ENCODE results near the gene PPT1.
A peak's percentile ranks its signal among the peaks of the same experiment; 100 is the strongest.

The PPT1 gene

DNA sequence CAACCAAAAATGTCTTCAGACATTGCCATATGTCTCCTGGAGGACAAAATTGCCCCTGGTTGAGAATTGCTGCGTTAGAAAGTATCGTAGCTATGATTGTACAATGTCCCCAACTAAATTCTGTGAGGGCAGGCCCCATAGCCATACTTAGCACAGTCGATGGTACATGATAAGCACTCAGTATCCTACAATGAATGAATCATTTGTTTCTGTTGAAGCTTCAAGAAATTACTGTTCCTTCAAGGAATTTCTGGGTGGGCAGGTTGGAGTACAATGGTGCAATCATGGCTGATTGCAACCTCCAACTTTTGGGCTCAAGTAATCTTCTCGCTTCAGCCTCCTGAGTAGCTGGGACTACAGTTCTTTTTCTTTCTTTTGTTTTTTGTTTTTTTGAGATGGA lies 51.9 kb downstream of the PPT1 start:
- peaks cover 10% of the 10 kb centered on the region for H3K4me1 ChIP-seq (ENCODE audit: low read length)
- no peak overlapping the region for H3K4me2 ChIP-seq (ENCODE audit: low read depth, low read length)
- peaks cover 3% of the 10 kb centered on the region; the same call in 1 of the 2 replicates for H3K36me3 ChIP-seq (replicated peaks; ENCODE audit: insufficient read depth, low read length)

DNA sequence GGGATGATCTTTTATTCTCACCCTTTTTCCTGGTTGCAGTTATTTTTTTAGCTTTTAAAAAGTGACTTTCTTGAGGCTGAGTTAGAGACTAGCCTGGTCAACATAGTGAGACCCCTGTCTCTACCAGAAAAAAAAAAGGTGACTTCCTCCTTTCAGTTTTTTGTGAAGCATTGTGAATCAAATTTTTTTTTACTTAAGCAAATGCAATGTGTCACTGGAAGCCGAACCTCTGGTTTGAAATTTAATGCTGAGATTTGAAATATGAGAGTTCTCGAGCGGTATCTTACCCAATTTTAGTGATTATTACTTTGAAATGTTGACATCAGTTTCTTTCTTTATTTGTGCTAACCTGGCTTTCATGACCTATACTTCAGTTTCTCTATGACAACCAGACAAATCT lies 52.9 kb downstream of the PPT1 start:
- Histone ChIP-seq H3K9me2 (replicated peaks; ENCODE audit: insufficient read depth, low read length) (no peaks in the 10 kb centered on the region), H4K20me1 (ENCODE audit: insufficient read depth, low read length) (no peaks in the 10 kb centered on the region), H3K79me2 (ENCODE audit: low read length) (peaks cover 86% of the 10 kb centered on the region), H3K4me3 (ENCODE audit: low read length) (no peak overlapping the region), H3K9ac (ENCODE audit: low read length) (no peak overlapping the region), H3F3A (ENCODE audit: insufficient read depth, low read length) (peaks cover 11% of the 10 kb centered on the region), H3K9me3 (replicated peaks; ENCODE audit: insufficient read depth, low read length) (no peaks in the 10 kb centered on the region), H3K4me1 (ENCODE audit: low read length) (peaks cover 11% of the 10 kb centered on the region), H3K4me2 (ENCODE audit: low read depth, low read length) (no peak overlapping the region), H3K27me3 (replicated peaks; ENCODE audit: insufficient read depth, low read length) (no peaks in the 10 kb centered on the region), H3K36me3 (replicated peaks; ENCODE audit: insufficient read depth, low read length) (no peaks in the 10 kb centered on the region; the same call in 1 of the 2 replicates), H2AFZ (ENCODE audit: low read length) (no peak overlapping the region), H3K27ac (ENCODE audit: low read length) (no peak overlapping the region)
- DNase-seq: no peak
- no peak for TF ChIP-seq EZH2phosphoT487 (IDR thresholded peaks at IDR 0.05; ENCODE audit: low read length)
- TF ChIP-seq, protein P1, sequence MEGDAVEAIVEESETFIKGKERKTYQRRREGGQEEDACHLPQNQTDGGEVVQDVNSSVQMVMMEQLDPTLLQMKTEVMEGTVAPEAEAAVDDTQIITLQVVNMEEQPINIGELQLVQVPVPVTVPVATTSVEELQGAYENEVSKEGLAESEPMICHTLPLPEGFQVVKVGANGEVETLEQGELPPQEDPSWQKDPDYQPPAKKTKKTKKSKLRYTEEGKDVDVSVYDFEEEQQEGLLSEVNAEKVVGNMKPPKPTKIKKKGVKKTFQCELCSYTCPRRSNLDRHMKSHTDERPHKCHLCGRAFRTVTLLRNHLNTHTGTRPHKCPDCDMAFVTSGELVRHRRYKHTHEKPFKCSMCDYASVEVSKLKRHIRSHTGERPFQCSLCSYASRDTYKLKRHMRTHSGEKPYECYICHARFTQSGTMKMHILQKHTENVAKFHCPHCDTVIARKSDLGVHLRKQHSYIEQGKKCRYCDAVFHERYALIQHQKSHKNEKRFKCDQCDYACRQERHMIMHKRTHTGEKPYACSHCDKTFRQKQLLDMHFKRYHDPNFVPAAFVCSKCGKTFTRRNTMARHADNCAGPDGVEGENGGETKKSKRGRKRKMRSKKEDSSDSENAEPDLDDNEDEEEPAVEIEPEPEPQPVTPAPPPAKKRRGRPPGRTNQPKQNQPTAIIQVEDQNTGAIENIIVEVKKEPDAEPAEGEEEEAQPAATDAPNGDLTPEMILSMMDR (IDR thresholded peaks at IDR 0.05; ENCODE audit: low read length): no peak
- TF ChIP-seq EZH2 (optimal IDR thresholded peaks at IDR 0.05; ENCODE audit: low read depth, low read length): no peak

More for the DNA sequence above, 51.9 kb downstream of the PPT1 start:
- DNase-seq: no peak
- Histone ChIP-seq H3K9me3 (replicated peaks; ENCODE audit: insufficient read depth, low read length) (no peaks in the 10 kb centered on the region), H4K20me1 (ENCODE audit: insufficient read depth, low read length) (no peaks in the 10 kb centered on the region), H2AFZ (ENCODE audit: low read length) (no peak overlapping the region), H3K27ac (ENCODE audit: low read length) (no peak overlapping the region), H3K9me2 (replicated peaks; ENCODE audit: insufficient read depth, low read length) (no peaks in the 10 kb centered on the region), H3F3A (ENCODE audit: insufficient read depth, low read length) (peaks cover under 1% of the 10 kb centered on the region), H3K27me3 (replicated peaks; ENCODE audit: insufficient read depth, low read length) (no peaks in the 10 kb centered on the region), H3K9ac (ENCODE audit: low read length) (no peak overlapping the region), H3K4me3 (ENCODE audit: low read length) (no peak overlapping the region), H3K79me2 (ENCODE audit: low read length) (peaks cover 97% of the 10 kb centered on the region)
- TF ChIP-seq, protein P1 (IDR thresholded peaks at IDR 0.05; ENCODE audit: low read length): no peak
- TF ChIP-seq EZH2phosphoT487 (IDR thresholded peaks at IDR 0.05; ENCODE audit: low read length): no peak
- no peak for TF ChIP-seq EZH2 (optimal IDR thresholded peaks at IDR 0.05; ENCODE audit: low read depth, low read length)

DNA sequence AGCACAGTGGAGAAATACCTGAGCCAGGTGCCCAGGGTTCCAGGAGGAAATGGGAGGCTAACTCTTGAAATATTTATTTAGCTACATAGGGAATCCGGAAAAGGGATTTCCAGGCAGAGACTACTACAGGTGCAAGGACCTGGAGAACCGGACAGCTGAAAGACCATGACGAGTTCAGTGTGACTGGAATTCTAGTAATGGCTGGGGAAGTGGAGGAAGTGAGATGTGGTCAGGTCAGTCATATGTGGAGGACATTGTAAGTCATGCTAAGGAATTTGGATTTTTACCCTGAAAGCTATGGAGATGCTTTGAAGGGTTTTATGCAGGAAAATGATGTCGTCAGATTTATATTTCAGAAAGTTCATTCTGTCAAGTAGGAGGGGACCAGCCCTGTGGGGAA lies 54.7 kb downstream of the PPT1 start:
- H3K27me3 ChIP-seq (replicated peaks; ENCODE audit: insufficient read depth, low read length): no peaks in the 10 kb centered on the region
- H3K27ac ChIP-seq (ENCODE audit: low read length): no peak overlapping the region
- H3K4me1 ChIP-seq (ENCODE audit: low read length): peaks cover 22% of the 10 kb centered on the region
- TF ChIP-seq EZH2phosphoT487 (IDR thresholded peaks at IDR 0.05; ENCODE audit: low read length) (no peak), EZH2 (optimal IDR thresholded peaks at IDR 0.05; ENCODE audit: low read depth, low read length) (no peak)
- TF ChIP-seq, protein P1 (IDR thresholded peaks at IDR 0.05; ENCODE audit: low read length): no peak
- H3K36me3 ChIP-seq (replicated peaks; ENCODE audit: insufficient read depth, low read length): no peaks in the 10 kb centered on the region; the same call in 1 of the 2 replicates
- 0 out of 2 replicates have a peak overlapping the region, but pooled peaks have one; percentile 20 for H3K4me3 ChIP-seq (ENCODE audit: low read length)
- H3F3A ChIP-seq (ENCODE audit: insufficient read depth, low read length): peaks cover 17% of the 10 kb centered on the region
- H3K4me2 ChIP-seq (ENCODE audit: low read depth, low read length): peak overlapping the region; percentile 81; the same call in 1 of the 2 replicates
- H2AFZ ChIP-seq (ENCODE audit: low read length): no peak overlapping the region
- no peaks in the 10 kb centered on the region for H4K20me1 ChIP-seq (ENCODE audit: insufficient read depth, low read length)
- peaks cover 68% of the 10 kb centered on the region for H3K79me2 ChIP-seq (ENCODE audit: low read length)
- no peak overlapping the region for H3K9ac ChIP-seq (ENCODE audit: low read length)
- H3K9me3 ChIP-seq (replicated peaks; ENCODE audit: insufficient read depth, low read length): no peaks in the 10 kb centered on the region
- no peaks in the 10 kb centered on the region for H3K9me2 ChIP-seq (replicated peaks; ENCODE audit: insufficient read depth, low read length)
- DNase-seq: no peak
